PC-3 (cell line): Measurements from ENCODE around the gene ST6GALNAC3. TPM values are rescaled to one million over a fixed set of nuclear protein-coding genes. Genes with fewer than 3 reads are reported as not detected.

Experiments
- ATAC-seq: fragments of 200-7000 bp; cut with Tn5 transposase; 2 replicates; pipeline ENCODE4 v1.9.1; 2020; ENCODE audit warnings: mild to moderate bottlenecking, moderate library complexity
- BruUV-seq: library from RNA; stranded (reverse); fragments of 400-500 nt; replicated peaks from 2 replicates; lab custom pipeline; 2021; lab: Mats Ljungman, UMichigan
- CTCF ChIA-PET: fragments of 300-600 bp; sonication (Branson Sonifier 250); formaldehyde crosslinking; loops from one replicate; lab custom pipeline; 2022; ENCODE audit warnings: antibody characterized with exemption; lab: Charles Lee
- POLR2A ChIA-PET: fragments of 300-600 bp; sonication (Branson Sonifier 250); formaldehyde crosslinking; loops from one replicate; lab custom pipeline; 2022; ENCODE audit warnings: antibody characterized with exemption; ENCODE audit not compliant: unreplicated experiment; lab: Charles Lee
- DNase-seq: peaks from one replicate; pipeline ENCODE4 v3.0.0-alpha.2; 2015
- H2AFZ ChIP-seq: fragments of 300-600 bp; sonication (generic); 2 replicates; pipeline ENCODE4 v1.6.0; 2016; ENCODE audit warnings: antibody characterized with exemption, low read length
- H3F3A ChIP-seq: fragments of 300-600 bp; sonication (generic); one replicate; pipeline ENCODE4 v1.6.0; 2017; ENCODE audit warnings: antibody characterized with exemption, low read length, control low read depth, mild to moderate bottlenecking; ENCODE audit not compliant: unreplicated experiment
- H3K27ac ChIP-seq: fragments of 300-600 bp; sonication (generic); 2 replicates; pipeline ENCODE4 v1.5.1; 2016; ENCODE audit warnings: mild to moderate bottlenecking, low read length
- H3K27me3 ChIP-seq: fragments of 300-600 bp; sonication (generic); 2 replicates; pipeline ENCODE4 v1.6.1; 2016; ENCODE audit warnings: low read length, mixed read lengths
- H3K36me3 ChIP-seq: fragments of 300-600 bp; sonication (generic); 2 replicates; pipeline ENCODE4 v1.6.1; 2016; ENCODE audit warnings: low read depth, mixed run types, low read length, mixed read lengths
- H3K4me1 ChIP-seq: fragments of 300-600 bp; sonication (generic); 2 replicates; pipeline ENCODE4 v1.5.1; 2016; ENCODE audit warnings: low read length; ENCODE audit not compliant: insufficient read depth
- H3K4me2 ChIP-seq: fragments of 300-600 bp; sonication (generic); 2 replicates; pipeline ENCODE4 v1.6.0; 2016; ENCODE audit warnings: low read length
- H3K4me3 ChIP-seq: fragments of 300-600 bp; sonication (generic); 2 replicates; pipeline ENCODE4 v1.5.1; 2016; ENCODE audit warnings: mild to moderate bottlenecking, low read length, mixed read lengths
- H3K79me2 ChIP-seq: fragments of 300-600 bp; sonication (generic); 2 replicates; pipeline ENCODE4 v1.6.1; 2017; ENCODE audit warnings: low read length, mixed read lengths
- H3K9ac ChIP-seq: fragments of 300-600 bp; sonication (generic); 2 replicates; pipeline ENCODE4 v1.6.0; 2016; ENCODE audit warnings: mild to moderate bottlenecking, low read length
- H3K9me2 ChIP-seq: fragments of 300-600 bp; sonication (generic); replicated peaks from 2 replicates; pipeline ENCODE4 v1.6.1; 2016; ENCODE audit warnings: mixed run types, low read length, mixed read lengths
- H3K9me3 ChIP-seq: fragments of 300-600 bp; sonication (generic); 2 replicates; pipeline ENCODE4 v1.6.1; 2016; ENCODE audit warnings: low read length, mixed read lengths
- H4K20me1 ChIP-seq: fragments of 300-600 bp; sonication (generic); 2 replicates; pipeline ENCODE4 v1.6.1; 2016; ENCODE audit warnings: low read length, mixed read lengths
- EZH2 ChIP-seq: fragments of 300-600 bp; sonication (generic); IDR thresholded peaks from one replicate; pipeline ENCODE4 v1.6.1; 2017; ENCODE audit warnings: antibody characterized with exemption, mild to moderate bottlenecking, low read length; ENCODE audit not compliant: unreplicated experiment
- EZH2phosphoT487 ChIP-seq: fragments of 300-600 bp; sonication (generic); IDR thresholded peaks from 2 replicates; pipeline ENCODE4 v1.6.1; 2018; ENCODE audit warnings: mild to moderate bottlenecking, antibody characterized with exemption, low read length, borderline replicate concordance
- intact Hi-C: fragments of 100-400 bp; cut with micrococcal nuclease; formaldehyde crosslinking; loops from 2 replicates; pipeline ENCODE4 v1.9.0; 2023
- total RNA-seq: library from RNA; depleted of rRNA; stranded (reverse); fragments of >200 nt; gene quantifications from 2 replicates; pipeline ENCODE4 v1.2.3, GENCODE V29; 2014
- TF ChIP-seq, protein P1 (sequence below): fragments of 300-600 bp; sonication (generic); conservative IDR thresholded peaks from 2 replicates; pipeline ENCODE4 v1.5.1; 2017; ENCODE audit warnings: antibody characterized with exemption, low read depth, mild to moderate bottlenecking, low read length

ST6GALNAC3 gene
- total RNA-seq, 1 experiment from 2014 or later = not detected

DNA sequence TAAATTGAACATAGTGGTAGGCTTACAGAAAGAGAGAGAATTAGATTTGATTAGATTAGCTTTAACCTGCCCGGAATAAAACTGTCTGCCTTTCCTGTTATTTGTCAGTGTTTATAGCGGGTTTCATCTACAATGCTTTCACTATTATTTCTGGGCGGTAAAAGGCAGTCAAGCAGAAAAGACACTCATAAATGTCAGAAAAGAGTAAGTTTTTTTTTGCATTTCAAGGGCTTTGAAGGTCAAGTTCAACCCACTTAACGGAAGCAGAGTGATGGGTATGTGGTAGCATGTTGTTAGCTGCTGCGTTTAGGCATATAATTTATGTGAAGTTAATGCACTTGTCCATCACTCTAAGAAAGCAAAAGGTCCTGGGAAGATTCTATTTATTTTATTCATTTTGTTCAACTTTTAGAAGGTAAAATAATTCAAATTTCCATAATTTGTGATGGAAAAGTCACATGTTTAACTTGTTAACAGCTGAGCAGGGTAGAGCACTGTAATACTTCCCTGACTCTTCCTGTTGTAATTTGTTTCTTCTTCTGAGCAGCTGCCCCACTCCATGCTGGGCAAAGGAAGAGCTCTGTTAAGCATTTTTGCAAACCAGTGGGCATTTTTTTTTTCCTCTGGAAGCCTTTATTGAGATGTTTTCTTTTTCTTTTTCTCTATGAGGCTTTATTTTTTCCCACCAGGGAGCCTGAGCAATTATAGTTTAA lies 220.1 kb downstream of the ST6GALNAC3 start:
- H3K4me3 ChIP-seq = no peak overlapping the region
- no peaks in the 10 kb centered on the region for H3K79me2 ChIP-seq
- no peaks in the 10 kb centered on the region for H3K36me3 ChIP-seq
- POLR2A ChIA-PET = no interaction called here
- TF ChIP-seq, protein P1, sequence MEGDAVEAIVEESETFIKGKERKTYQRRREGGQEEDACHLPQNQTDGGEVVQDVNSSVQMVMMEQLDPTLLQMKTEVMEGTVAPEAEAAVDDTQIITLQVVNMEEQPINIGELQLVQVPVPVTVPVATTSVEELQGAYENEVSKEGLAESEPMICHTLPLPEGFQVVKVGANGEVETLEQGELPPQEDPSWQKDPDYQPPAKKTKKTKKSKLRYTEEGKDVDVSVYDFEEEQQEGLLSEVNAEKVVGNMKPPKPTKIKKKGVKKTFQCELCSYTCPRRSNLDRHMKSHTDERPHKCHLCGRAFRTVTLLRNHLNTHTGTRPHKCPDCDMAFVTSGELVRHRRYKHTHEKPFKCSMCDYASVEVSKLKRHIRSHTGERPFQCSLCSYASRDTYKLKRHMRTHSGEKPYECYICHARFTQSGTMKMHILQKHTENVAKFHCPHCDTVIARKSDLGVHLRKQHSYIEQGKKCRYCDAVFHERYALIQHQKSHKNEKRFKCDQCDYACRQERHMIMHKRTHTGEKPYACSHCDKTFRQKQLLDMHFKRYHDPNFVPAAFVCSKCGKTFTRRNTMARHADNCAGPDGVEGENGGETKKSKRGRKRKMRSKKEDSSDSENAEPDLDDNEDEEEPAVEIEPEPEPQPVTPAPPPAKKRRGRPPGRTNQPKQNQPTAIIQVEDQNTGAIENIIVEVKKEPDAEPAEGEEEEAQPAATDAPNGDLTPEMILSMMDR = no peak
- TF ChIP-seq EZH2 (no peak), EZH2phosphoT487 (no peak)
- H3K9ac ChIP-seq = no peak overlapping the region
- no peaks in the 10 kb centered on the region for H3F3A ChIP-seq
- peaks cover 32% of the 10 kb centered on the region for H3K27me3 ChIP-seq
- no TSS peak for BruUV-seq
- no peak overlapping the region for H2AFZ ChIP-seq
- CTCF ChIA-PET = no interaction called here
- no peak overlapping the region for H3K27ac ChIP-seq
- ATAC-seq = no peak
- no peaks in the 10 kb centered on the region for H3K4me1 ChIP-seq
- DNase-seq = no peak
- H3K9me2 ChIP-seq = no peaks in the 10 kb centered on the region
- no peaks in the 10 kb centered on the region for H3K9me3 ChIP-seq
- intact Hi-C loops = no loop called here
- H3K4me2 ChIP-seq = no peak overlapping the region
- no peaks in the 10 kb centered on the region for H4K20me1 ChIP-seq

DNA sequence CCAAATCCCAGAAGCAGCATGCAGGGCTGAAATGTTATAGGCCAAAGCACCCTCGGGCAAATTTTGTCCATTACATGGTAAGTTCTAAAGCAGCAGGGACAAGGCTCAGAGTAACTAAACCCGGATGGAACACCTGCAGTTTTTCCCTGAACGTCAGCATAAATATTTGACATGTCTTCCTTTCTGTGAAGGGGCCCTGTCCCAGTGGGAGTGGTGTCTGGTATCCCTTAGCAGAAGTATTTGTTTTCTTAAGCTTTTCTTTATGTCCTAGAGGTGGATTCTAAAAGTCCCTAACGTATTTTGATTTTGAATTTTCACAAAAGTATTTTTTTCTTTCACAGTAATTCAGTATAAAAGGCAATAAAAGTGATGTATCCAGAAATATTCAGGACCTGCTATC lies 223.9 kb downstream of the ST6GALNAC3 start:
- TF ChIP-seq EZH2phosphoT487 = no peak
- TF ChIP-seq EZH2 = no peak
- TF ChIP-seq, protein P1 = no peak
- Histone ChIP-seq H3K4me3 (no peak overlapping the region), H3K4me2 (no peak overlapping the region), H4K20me1 (no peaks in the 10 kb centered on the region), H3K9me2 (no peaks in the 10 kb centered on the region), H3F3A (no peaks in the 10 kb centered on the region), H3K27ac (no peak overlapping the region), H3K79me2 (no peaks in the 10 kb centered on the region), H3K36me3 (no peaks in the 10 kb centered on the region), H3K9me3 (no peaks in the 10 kb centered on the region), H2AFZ (no peak overlapping the region), H3K9ac (no peak overlapping the region), H3K27me3 (peaks cover 18% of the 10 kb centered on the region), H3K4me1 (no peaks in the 10 kb centered on the region)
- CTCF ChIA-PET = no interaction called here
- DNase-seq = no peak
- no peak for ATAC-seq
- BruUV-seq = no TSS peak
- intact Hi-C loops = no loop called here
- POLR2A ChIA-PET = no interaction called here

DNA sequence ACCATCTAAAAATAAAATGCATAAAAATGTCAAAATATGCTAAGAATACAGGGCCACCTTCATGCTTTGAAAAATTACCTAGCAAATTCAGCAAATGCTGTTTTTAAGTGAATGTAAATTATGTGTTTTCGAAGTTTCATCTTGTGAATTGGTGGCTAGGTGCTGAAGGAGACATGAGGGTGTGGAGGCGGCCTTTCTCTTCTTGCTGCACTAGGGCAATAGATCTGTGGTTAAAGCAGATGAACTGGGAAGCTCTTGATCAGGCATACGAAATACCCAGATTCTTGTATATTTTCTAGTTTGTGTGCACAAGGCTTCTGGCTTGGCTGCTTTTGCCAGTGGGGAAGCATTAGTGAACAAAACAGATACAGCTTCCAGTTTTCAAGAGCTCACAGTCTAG lies 224.5 kb downstream of the ST6GALNAC3 start:
- H3K27me3 ChIP-seq = peaks cover 18% of the 10 kb centered on the region
- H2AFZ ChIP-seq = no peak overlapping the region
- H3K36me3 ChIP-seq = no peaks in the 10 kb centered on the region
- no peak overlapping the region for H3K27ac ChIP-seq
- no peak overlapping the region for H3K4me2 ChIP-seq
- no peaks in the 10 kb centered on the region for H3K9me3 ChIP-seq
- no peaks in the 10 kb centered on the region for H3K9me2 ChIP-seq
- TF ChIP-seq, protein P1 = no peak
- no TSS peak for BruUV-seq
- ChIA-PET CTCF (no interaction called here), POLR2A (no interaction called here)
- H3K9ac ChIP-seq = no peak overlapping the region
- DNase-seq (no peak), ATAC-seq (no peak)
- H3K79me2 ChIP-seq = no peaks in the 10 kb centered on the region
- H3K4me3 ChIP-seq = no peak overlapping the region
- no peaks in the 10 kb centered on the region for H3F3A ChIP-seq
- H4K20me1 ChIP-seq = no peaks in the 10 kb centered on the region
- intact Hi-C loops = no loop called here
- H3K4me1 ChIP-seq = no peaks in the 10 kb centered on the region
